OCI-M1 (cell line): ENCODE measurements around the gene STXBP5.

Experiments
- DNase-seq: peaks from one replicate; lab custom pipeline; 2025; lab: John Stamatoyannopoulos, UW

The STXBP5 gene

DNA sequence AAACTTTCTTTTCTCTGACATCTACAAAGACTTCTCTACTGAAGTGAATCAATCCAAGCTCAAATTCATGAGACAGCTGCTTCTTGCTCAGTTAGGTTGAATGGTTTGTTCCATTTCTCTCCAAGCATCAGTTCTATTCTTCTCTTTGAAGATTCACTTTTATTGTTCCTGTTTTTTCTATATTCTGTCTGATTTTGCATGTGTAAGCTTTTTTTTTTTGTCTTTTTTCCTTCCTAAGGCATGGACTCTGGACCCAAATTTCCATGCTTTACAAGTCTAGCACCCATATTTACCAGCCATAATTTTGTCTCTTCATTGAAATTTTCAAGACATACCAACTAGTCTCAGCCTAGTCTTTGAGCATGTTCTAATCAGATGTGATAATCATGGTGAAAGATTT is 25.9 kb upstream of the STXBP5 start:
- DNase-seq, result no peak

DNA sequence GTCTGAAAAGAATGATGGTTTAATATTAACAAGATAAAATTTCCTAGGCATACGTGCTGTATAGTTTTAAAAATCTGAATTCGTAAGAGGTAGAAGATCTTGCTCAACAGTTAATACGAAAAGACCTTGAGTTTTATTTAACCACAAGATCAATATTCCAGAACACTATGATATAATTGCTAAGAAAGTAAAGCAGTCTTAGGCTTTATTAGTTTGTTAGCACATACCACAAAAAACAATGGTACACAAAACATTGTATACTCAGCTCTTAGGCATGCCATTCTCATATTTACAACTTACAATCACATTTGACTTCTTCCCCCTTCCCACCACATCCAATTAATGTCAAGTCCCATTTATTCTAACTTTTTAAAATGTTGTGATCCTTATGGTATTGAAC is 24.4 kb upstream of the STXBP5 start:
- DNase-seq, result no peak

DNA sequence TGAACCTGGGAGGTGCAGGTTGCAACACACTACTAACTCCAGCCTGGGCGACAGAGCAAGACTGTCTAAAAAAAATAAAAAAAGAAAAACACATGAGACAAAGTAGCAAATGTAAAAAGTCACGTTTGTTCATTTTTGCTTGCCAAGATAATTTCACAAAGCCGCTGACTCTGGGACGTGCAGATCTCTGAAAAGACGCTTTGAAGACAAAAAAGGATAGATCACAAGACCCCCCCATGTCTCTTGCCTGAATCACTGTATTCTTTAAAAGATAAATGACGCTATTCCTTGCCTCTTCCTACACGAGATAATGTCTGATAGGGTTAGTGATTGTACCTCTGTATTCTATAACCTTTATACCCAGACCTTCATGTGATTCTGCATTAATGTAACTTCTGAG is 23.3 kb upstream of the STXBP5 start:
- no peak for DNase-seq

DNA sequence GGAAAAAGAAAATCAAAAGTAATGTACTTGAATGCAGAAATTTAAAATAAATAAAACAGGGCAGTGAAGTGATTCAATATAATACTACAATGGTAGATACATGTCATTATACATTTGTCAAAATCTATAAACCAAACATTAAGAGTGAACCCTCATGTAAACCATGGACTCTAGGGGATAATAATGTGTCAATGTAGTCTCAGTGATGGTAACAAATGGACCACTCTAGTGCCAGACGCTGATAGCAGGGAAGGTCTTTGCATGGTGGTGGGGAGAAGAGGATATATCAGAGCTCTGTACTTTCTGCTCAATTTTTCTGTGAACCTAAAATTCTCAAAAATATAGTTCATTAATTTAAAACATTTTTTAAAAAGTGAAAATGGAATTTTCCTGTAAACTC is 19.8 kb upstream of the STXBP5 start:
- DNase-seq, result no peak

DNA sequence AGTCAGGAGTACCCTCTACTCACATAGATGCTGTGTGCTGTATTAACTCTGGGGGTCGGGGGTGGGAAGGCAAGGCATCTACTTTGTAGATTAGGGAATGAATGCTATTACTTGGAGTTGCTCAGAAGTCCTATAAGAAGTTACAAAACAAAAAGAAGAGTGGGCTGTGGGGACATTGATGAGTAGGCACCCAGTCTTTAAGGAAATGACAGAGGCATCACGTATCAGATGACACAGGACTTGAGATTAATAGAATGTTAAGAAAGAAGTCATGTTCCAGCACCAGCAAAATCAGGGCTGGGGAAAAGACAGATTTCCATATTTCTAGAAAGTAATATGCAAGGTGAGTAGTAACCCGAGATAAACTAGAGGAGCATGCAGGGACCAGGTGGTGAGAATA is 19.0 kb upstream of the STXBP5 start:
- DNase-seq, result no peak

DNA sequence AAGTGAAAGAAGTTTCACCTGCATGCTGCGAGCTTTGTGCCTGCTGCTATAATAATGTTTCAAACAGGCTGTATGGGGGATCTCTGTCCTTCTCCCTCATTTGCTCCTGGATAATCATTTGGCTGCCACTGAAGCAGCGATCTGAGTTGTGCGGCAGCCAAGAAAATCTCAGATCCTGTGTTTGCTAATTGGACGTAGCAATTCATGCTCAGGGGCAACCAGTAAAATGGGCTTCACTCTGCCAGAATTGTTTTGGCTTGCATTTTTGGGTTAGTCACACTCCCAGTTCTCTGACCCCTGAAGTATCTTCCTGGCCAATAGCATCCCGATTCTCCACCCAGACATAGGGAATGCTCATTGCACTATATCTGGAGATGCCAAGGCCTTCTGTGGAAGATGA is 13.7 kb upstream of the STXBP5 start:
- no peak for DNase-seq

DNA sequence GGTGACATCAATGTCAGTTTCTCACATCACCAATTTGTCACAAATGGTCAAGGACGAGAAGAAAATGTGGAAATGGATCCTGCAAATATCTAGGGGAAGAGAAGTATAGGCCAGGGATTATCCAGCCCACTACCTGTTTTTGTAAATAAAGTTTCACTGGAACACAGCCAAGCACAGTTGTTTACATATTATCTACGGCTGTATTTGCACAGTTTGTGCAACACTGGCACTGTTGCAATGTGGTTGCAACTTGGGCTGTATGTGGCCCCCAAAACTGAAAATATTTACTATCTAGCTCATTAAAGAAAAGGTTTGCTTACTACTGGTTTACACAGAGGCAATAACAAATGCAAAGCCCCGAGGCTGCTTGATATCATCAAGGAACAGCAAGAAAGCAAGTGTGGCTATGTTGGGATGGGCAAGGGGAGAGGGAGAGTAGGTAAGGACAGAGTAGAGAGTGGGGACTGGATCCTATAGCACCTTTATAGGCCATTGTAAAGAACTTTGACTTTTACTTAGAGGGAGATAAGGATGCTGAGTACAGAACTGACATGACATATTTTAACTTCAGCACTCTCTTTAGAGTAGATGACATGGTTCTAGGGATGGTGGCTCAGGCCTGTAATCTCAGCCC is 11.8 kb upstream of the STXBP5 start:
- no peak for DNase-seq

DNA sequence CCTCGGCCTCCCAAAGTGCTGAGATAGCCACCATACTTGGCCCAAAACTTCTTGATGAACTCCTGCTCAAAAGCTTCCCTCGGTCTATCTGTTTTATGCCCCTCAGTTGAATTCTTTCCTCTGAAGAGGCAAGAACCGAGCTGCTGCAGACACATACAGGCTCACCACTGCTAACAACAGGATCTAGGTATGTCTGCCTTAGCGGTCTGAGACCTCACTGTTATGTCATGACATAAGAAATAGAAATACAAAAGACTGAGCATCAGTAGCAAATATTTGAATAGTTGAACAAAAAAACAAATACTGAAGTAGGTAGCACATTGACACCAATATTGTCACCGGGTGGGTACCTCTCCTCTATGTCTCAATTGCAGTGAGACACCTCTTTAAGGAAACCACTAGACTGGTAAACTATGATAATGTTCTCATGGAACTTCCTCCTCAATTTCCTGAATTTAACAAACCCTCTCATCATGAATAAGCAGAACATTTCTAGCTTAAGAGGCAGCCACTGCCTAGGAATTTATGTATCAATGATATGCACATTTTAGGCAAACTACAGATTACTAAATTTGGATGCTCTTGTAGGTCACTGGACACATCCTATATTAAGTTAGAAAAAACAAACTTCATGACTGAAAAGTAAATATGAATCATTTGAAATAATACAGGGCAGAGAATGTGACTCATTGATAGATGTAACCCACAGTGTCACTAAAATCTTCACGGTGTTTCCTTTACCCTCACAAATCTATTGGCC is 9.4 kb upstream of the STXBP5 start:
- DNase-seq, result peak; percentile 82

DNA sequence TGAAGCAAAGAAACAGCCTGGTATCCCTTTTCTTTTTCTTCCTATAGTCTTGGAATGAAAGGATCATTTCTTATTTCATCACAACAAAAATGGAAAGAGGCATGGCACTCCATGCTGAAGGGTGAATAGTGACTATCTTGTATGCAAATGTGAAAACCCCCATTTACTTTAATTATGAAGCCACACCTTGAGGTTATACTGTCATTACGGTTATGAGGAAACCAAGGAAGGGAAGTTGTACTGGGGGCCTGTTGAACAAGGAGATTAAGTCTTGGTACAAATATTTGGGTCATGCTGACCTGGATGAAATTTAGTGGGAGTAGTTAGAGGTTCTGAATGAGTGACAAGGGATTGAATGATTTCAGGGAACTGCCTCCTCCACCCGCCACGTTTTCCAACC is 8.7 kb upstream of the STXBP5 start:
- peak; percentile 63 for DNase-seq

DNA sequence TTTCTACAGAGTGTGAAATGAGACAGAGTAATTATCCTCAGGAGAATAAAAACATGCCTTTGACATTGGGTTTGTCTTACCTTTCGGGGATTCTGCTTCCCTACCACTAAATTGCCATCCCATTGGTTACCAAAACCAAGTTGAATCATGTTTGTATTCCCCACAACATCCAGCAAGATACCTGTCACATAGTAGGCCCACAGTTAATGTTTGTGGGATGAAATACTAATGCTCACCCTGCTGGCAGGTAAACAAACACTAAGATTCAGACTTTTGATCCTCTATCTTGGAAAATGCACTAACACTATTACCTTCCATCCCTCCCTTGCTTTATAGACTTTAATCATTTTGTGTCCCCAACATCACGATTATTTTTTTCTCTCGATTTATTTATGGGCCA is 8.2 kb upstream of the STXBP5 start:
- DNase-seq, result no peak

DNA sequence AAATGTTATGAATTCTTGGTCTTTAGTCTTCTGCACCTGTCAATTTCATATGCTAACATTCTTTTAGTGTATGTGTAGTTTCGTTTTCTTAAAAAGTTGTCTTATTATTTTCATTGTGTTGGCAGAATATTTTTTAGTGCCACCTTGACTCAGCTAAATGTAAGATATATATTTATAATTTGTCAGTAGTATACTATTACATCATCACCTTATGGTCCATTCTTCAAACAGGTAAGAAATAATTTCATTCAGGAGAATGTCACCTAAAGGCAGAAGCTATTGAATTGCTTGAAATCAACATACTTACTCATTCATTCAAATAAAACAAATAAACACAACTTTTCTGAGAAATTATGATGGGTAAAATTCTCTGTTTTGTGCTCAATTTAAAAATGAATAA is 3.5 kb upstream of the STXBP5 start:
- DNase-seq, result no peak

DNA sequence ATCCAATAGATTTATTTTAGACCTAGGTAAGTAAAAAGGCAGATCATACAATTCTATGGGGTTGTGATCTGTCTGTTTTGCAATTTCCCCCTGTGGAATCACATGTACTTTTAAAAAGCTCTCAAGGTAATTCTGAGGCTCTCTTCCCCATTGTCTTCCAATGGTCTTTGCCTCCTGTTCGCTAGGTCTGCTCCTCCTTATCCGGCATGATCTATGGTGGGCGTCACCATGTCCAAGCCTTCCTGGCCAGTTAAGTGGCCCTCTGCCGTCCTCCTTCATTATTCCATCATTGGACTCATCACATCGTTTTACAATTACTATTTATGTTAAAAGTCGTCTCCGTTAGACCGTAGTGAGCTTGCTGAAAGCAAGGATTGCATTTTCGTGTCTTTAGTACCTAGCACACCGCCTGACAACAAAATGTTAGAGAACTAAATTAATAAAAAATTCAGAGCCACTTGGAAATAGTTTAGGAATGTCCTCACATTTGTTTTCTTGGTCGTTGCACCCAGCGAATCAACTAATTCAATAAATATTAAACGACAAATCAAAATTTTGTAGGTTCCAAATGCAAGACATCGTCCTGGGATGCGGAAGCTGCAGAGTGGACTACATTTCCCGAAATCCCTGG is 2.2 kb upstream of the STXBP5 start:
- DNase-seq, result peak; percentile 93

DNA sequence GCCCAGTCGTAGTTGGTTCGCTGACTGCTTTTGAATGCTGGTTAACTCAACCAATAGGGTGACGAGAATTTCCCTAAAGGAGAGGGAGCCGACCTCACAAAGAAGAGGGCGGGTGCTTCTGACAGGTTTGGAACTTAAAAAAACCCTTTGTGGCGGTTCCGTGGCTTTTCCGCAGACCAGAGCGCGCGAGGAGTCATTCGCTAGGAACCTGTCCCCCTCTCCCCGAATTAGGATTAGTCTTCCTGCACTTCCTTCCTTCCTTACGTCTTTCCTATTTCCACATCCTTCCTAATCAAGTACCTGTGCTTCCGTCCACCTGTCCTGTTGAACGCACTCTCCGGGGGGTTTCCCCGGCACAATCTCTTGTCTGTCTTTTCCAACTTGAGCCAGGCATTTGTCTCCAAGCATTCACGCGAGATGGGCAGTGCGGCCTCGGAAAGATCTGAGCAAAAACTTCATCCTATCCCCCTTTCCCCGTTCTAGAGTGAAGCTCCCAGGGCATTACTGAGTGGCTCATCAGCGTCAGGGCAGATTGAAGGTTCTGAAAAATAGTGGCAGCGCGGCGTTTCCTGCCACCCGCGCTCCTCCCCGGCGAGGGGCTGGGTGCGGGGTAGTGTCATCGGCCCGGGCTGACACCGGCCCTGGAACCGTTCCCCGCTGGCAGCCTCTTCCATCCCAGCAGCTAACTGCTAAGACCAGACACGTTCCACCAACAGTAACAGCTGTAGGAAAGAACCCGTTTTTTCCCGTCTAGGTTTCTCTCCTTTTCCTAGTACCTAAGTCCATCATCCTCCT is 1.5 kb upstream of the STXBP5 start:
- peak; percentile 99 for DNase-seq

DNA sequence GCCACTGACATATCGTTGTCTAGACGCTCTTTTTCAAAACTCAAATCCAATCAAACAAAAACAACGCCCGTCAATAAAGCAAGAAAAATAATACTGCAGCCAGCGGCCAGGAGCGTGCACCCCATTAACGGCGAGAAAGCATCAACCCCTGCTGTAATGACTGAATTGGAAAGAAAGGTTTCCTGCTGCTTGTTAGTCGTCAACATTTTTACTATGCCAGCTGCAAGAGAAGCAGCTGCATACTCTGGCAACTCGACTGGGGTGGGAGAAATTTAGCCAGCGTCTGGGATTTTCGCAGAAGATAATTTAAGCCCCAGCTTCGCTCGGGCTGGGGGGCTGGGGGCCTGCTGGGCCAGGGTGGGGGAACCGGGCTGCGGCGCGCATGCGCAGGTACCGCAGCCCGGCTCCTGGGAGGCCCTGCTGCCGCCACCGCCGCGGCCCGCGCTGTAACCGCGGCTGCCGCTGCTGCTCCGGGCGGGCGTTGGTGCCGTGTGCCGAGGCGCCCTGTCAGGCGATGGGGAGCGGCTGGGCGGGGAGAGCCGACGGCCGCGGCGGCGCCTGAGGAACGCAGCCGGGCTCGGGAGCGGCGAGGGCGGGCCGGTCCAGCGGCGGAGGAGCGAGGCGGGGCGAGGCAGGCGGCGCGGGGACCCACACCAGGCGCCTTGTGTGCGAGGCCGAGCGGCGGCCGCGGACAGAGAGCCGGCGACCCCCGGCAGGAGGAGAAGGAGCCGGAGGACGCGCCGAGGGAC is 732 bp upstream of the STXBP5 start:
- peak; percentile 93 for DNase-seq

DNA sequence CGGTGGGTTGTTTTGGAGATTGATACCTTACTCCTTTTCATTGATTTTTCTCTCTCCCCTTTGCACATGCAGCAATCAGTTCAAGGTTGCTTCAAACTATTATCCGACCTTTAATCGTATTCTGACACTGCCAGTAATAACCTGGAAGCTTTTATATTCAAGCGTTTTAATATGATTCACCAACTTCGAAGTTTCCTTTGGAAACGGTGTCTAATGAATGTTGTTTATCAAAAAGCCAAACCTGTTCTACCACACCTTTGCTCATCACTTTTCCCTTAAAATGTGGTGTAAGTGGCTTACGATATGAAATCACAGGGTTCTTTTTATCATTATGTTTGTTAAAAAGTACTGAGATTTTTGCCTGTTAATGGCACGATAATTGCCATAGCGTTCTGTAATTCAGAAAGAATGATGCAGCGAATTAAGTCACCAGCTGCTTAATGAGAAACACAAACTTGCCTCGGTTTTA is 660 bp downstream of the STXBP5 start:
- peak; percentile 79 for DNase-seq

DNA sequence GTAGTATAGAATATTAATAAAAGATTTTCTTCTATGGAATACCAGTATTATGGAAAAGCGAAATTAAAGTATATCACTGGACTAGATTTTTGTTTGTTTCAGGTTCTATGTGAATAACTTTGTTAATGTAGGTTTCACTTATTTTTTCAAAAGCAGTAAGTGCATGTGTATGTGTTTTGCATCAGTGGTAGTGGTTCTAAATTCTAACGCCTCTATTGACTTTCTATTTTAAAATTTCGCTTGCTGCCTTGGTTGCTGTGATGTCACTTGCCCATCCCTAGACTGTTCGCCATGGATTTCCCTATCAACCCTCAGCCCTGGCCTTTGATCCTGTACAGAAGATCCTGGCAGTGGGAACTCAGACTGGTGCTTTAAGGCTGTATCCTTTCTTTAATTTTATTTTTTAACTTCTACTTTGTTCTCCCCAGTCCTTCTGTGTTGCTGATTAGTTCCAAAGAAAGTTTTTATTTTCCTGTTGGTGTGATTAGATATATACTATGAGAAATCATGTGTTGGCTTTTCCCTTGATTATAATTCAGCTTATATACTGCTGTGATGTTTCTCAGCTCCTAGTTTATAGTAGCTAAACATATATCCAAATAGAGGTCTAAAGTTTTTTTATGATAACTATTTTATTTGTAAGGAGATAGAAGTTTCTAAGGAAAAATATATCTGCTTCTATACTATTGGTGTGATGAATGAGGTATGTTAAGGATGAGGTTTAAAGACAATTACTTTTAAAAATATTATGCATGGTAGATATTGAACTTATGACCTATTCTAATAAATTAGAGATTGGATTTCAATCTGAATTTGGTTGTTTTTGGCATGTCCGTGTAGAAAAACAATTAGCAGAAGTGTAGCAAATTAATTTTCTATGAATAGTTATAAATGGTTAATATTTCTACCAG is 1.7 kb downstream of the STXBP5 start:
- peak; percentile 94 for DNase-seq

DNA sequence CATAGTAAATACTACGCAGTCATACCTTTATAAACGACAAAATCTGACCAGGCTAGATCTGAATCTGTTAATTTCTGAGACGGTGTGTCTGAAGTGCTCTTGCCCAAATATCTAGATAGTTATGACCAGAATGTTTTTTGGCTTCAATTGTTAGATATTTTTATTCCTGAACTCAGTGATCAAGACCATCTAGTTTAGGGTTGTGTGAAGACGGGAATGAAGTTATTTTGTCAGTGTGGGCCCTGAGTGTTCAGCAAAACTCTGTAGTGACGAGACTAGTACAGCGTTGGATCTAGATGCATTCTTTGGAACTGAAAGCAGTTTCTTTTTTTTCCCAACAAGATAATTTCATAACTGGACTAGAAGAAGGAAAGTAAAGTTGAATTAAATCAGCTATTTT is 3.1 kb downstream of the STXBP5 start:
- peak; percentile 84 for DNase-seq

DNA sequence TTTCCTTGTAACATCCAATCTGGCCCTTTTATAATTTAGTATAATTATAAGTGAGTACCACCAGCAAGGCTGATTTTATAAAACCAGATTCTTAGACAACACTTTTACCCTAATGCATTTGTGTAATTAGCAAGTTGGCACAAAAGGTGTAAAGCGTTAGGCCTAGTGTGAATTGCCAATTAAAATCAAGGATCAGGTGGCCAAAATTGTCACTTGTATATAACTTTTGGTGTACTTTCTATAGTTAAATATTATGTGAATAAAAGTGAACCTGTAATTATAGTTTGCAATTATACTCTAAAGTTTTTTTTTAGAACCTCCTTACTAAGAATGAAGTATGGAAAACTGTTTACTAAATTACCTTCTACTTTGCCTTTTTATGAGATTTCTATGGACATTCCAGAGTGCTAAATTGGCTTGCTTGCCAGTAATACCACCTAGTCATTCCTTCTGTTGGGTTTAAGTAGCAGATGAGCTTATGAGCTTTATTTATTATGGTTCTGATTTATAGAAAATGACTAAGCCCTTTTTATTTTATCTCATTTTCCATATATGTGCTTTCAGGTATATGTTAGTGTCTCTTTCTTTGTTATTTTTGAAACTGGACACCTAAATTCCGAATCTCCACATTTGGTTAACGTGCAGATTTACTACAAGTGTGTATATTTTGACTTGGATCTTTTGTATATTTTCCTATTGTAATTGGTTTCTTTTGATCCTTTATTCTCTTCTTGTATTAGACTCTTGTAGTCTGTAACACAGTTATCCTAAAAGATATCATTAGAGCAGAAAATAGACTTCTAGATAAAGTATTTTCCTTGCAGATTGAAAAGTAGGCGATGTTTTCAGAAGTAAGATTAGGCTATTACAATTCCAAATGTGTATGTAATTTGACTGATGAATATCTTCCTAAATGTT is 3.9 kb downstream of the STXBP5 start:
- DNase-seq, result peak; percentile 75

DNA sequence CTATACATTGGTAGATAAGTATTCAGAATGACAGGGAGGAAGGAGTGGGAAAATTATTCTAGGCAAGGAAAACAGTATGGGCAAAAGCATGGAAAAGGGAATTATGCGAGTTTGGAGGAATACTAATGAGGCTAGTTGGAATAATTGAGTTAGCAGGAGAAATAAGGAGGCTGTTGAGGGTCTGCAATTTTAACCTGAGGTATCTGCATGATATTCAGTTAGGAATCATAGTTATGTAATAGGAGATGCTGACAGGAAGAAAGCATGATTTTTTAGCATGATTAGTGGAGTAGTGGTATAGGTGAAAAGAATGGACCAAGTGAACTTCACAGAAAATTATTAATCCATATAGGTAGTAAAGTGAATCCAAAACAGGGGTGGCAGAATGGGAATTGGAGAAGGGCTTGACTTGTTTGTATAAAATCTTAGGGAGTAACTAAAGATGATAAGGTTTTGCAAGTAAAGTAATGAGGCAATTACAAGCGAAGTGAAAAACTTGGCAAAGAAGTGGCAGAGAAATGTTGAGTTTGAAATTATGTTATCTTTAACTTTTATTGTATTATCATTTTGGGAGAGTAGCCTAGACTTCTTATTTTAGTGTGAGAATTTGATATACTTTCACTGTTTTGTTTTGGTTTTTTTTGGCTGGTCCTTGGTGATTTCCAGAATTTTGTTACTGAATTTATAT is 5.7 kb downstream of the STXBP5 start:
- DNase-seq, result peak; percentile 63
